GM18870 (cell line): Measurements from ENCODE around the gene COL23A1.

Experiments used
- ATAC-seq: cut with Tn5 transposase; IDR thresholded peaks from one replicate; pipeline ENCODE4 v1.9.1; 2021; ENCODE audit warnings: moderate library complexity; ENCODE audit not compliant: unreplicated experiment

COL23A1 gene

DNA sequence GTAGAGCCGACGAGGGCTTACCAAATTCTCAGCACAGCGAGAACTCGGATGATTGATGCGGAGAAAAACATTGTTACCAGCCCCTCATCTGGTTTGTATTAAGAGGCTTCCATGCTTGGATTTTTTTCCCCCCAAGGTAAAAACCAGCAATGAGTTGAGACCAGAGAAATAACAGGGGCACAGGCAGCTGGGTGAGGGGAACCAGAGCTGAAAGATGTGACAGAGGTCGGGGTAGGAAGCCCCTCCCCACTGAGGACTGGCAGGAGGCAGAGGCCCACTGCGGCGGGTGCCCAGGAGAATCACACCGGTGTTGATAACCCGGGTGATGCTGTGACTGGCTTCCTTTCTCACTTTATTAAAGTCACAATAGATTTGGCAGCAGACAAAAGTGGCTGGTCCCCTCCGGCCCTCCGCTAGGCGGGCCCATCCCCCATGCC, 241.1 kb downstream of the COL23A1 start:
- ATAC-seq: no peak

DNA sequence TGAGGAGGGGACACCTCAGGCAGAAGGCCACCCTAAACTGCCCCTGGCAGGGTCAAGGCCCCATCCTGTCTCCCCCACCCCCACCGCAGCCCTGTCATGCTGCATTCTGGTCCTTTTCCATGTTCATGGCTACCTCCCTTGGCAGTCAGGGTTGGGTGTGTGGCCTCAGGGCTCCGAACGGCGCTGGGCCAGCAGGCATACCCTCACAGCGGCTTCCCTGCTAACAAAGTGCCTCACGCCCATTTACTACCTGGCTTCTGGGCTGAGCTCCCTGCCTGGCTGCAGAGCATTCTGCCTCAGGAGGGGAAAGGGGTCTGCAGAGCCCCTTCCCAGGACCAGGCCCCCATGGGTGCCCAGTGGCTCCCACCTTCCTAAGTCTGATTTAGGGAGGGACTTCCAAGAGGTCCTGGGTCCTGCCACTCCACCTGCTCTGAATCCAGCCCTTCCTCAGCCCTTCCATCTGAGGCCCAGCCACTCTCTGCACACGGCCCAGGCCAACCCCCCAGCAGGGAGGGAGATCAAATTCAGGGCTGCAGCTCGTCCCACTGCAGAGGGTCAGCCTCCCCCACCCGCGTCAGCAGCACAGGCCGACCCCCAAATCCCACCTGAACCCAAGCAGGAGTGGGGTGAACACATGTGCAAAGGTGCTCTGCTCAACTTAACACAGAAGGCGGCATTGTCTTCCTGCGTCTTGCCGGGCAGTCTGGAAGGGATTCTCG, 241.7 kb downstream of the COL23A1 start:
- ATAC-seq: no peak

DNA sequence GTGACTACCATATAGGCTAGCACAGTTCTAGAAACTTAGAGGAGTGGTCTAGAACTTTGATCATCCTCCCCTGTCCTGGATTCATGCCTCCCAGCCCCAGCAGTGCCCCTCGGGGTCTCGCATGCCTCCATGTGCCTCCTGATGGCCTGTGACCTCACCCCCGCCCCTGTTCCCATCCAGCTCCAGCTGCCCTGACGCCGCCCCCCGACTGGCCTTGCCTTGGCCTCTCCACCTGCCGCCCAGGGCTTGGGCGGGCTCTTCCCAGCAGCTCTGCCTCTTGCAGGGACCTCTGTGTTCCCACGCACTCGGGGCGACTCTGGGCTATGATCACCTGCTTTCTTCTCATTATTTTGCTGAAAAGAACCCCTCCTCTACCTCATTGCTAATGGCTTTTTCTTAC, 242.2 kb downstream of the COL23A1 start:
- ATAC-seq: no peak

DNA sequence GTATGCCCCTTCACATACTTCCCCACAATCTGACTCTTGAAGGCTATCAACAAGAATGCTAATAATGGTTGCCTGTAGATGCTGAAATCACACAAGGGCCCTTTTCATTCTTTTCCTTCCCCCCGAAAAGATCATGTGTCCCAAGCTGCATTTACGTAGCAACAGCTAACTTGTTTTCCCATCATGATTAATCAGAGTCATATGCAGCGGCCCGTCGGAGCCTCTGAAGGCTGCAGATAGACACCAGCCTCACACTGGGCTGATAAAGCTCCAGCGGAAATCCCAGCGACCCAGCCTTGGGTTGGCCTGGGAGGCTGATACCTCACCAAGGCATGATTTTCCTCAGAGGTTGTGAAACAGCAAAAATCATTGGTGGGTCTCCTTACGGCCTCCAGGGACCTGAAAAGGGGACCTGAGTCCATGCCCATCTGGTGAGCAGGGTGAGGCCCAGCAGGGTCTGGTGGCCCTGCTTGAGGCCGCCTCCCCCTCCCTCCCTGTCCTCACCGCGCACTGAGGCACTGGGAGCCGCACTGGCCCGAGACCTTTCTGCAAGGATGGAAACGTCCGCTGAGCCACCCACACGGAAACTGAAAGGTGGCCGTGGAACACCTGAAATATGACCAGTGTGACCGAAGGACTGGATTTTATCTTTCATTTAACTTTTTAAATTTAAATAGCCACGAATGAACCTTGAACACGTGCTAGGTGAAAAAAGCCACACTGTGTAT, 243.4 kb downstream of the COL23A1 start:
- ATAC-seq: no peak

DNA sequence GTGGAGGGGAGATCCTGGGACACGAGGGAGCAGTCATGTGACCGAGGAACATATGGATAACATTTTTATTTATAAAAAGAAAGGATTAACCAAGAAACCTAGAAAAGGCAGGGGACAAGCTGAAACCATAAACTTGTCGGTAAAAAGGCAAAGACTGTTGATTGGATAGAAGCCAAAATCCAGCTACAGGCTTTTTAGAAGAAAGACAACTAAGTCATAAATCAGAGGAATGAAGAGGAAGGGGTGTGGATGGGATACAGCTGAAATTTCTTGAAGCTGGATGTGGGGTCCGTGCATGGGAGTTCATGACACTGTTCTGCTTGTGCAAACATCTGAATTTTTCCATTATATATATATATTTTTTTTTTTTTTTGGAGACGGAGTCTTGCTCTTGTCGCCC, 246.9 kb downstream of the COL23A1 start:
- ATAC-seq: no peak

DNA sequence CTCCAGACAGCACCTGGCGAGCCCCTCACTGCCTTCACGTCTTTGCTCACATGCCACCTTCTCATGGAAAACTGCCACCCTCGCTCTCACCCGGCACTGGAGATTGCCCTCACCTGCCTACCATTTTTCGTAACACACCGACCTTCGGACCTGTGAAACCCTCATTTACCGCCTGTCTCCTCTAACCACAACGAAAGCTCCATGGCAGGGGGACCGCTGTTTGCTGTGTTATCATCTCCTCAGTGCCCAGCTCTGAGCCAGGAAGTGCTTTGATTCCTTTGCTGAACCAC, 248.4 kb downstream of the COL23A1 start:
- ATAC-seq: no peak

DNA sequence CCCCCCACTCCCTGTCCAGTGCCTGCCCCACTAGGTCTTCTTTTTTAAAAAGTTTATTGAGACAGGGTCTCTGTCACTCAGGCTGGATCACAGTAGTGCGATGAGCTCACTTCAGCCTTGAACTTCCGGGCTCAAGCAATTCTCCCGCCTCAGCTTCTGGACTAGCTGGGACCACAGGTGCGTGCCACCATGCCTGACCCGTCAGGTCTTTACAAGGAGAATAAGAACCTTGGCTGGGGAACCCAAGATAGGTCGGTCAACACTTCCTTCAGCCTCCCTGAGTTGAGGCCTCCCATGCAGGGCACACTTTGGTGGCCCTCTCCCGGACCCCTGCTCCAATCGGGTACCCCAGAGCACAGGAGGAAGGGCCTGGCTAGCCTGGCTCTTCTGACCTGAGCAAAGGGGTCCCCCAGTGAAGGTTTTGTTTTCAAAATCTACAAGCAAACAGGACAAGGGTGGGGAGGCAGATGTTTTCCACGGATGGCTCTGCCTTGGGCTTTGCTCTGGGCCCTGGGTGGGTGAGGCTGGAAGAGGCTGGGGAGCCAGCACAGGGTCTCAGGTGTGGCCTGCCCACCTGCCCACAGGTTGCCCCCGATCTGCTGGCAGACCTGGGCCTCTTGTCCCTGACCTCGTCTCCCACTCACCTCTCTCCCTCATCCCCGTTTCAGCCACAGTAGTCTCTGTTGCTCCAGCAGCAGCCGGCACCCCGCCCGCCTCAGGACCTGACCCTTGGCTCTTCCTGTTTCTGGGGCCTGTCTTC, 248.9 kb downstream of the COL23A1 start:
- ATAC-seq: no peak

DNA sequence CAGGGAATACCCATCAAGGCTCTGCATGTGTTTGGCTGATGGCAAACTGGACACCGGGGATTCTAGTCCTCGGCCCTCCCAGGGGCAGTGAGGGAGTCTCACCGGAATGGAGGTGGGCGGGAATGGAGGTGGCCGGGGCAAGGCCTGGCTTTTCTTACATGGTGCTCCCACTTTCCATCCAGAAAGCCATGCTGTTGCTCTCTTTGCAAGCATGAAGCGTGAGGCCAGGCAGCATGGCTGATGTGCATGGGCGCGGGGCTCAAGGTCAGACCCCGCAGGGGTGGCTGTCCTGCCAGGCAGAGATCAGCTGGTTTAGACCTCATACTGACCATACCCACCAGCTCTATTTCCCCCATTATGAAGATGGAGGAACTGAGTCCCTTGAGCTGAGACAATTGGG, 249.6 kb downstream of the COL23A1 start:
- no peak for ATAC-seq

DNA sequence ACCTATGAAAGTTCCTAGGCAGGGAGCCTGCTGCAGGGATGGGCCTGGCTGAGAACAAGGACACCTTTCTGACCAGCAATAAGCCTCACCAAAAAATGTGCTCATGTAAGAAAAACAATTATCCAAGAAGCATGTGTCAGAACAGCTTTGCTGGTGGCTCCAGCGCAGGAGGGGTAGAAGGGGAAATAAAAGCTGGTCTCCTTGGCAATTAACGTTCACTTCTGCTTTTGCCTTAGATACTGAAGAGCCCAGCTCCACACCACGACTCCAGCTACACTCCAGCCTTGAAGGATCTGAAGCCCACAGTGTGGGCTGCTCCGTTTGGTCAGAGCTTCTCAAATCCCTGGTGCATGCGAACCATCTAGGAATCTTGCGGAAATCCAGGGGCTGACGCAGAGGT, 250.0 kb downstream of the COL23A1 start:
- ATAC-seq: no peak

DNA sequence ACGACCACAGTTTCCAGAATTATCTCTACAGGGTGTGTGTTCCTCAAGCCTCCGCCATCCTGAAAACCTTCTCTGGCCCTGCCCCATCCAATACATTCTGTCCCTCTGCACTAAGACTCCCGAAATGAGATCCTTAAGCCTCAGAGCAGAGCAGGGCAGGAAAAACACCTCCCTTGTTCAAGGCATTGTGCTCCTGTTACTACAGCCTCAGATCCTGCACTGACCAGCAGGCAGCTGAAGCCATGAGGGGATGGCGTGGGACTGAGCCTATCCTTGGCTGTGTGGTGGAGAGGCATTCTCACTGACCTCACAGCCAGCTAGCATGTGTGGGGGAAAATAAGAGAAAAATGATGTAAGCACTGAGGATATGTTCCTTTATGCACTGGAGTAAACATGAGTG, 250.9 kb downstream of the COL23A1 start:
- no peak for ATAC-seq

DNA sequence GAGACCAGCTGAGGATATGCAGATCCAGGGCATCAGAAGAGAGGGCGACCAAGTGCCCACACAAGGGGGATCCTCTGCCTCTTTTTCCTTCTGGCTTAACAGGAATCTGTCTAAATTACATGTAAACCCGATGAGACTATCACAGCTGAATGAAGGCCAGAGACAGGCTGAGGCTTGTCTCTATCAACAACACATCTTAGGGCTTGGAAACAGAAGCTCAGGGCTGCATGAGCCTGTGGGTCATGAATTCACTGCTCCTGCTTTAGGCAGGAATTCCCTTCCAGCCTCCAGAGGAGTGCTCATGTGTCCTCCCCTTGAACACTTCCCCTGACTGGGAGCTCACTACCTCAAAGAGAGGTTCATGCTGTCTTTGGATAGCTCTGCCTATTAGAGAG, 251.4 kb downstream of the COL23A1 start:
- no peak for ATAC-seq

DNA sequence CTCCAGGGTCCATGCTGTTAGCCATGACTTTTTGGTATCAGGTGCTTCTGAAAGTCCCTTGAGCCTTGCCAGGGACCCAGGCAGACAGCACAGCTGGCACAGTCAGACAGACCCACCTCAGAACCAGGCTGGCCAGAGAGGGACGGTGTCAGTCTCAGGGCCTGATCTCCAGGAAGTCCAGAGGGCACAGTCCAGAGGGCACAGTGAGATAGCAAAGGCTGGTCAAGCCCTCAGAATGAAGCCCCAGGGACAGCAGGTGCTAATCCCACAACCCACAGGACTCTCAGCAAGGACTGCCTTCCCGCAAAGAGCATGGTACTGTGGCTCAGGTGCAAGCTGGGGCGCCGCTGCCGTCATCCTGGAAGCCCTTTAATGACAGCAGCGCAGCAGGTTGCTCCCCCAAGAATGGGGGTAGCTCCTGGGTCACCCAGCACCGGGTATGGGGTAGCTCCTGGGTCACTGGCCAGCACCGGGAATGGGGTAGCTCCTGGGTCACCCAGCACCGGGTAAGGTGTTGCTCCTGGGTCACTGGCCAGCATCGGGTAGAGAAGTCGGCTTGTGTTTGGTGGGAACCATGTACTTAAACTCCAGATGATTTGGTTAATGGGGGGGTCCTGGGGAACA, 252.0 kb downstream of the COL23A1 start:
- ATAC-seq: no peak

DNA sequence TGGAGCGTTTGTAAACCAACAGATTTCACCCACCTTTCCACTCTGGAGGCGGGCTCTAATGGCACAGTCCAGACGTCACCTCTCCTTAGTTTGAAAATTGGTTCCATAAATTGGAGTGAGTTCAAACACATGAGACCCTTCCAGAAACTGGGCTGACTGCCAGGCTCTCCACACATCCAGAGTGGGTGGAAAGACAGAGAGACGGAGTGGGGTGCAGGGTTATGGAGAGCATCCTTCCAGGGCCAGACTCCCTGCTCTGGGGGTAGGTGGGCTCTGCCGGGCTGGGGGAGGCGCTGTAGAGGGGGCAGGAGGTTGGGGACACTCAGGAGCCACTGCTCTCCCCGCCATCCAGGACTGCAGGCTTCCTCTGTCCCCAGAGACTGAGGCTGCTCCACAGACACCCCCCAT, 252.9 kb downstream of the COL23A1 start:
- ATAC-seq: no peak

DNA sequence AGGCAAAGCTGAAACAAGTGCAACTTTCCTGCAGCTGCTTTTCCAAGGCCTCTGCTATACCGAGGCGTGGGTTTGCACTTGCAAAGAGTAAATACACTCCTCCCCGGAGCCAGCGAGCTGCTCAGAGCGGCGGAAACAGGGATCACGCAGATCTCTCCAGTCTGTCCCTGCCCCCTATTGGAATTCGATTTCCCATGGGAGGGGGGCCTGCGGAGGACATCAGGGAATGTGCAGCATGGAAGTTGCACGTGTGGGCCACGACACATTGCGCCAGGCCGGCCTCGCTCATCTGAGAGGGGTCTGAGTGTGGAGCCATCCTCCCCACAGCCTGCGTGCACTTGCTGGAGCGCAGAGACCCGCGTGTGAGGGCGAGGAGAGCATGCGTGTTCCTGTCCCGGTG, 253.3 kb downstream of the COL23A1 start:
- no peak for ATAC-seq

DNA sequence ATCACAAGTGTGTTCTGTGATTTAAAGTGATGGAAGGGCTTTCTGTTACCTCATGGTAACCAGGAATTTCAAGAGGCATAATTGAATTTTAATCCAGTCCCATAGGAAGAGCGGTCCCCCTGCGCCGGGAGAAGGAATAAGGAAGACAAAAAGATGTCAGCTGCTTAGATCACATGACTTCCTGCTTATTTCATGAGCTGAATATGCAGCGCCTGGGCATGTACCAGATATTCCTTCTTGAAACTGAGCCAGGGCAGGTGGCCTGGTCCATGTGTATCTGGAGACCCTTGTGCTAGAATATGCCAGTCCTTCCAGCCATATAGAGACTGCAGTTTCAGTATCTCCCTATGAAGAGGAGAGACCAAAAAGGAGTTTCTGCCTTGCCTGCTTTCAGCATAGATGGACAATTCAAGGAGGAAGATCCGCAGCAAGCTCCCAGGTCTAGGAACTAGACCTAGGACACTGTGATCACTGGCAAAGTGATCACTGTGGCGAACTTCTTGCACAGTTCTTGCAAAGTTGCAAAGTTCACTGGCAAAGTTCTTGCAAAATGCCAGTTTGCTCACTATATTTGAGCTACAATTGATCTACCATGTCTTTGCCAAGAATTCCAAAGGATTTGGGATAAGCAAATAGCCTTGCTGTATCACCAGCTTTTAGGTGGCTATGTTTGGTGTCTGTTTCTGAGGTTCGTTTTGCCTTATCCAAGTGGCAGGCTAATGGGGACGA, 254.7 kb downstream of the COL23A1 start:
- no peak for ATAC-seq

DNA sequence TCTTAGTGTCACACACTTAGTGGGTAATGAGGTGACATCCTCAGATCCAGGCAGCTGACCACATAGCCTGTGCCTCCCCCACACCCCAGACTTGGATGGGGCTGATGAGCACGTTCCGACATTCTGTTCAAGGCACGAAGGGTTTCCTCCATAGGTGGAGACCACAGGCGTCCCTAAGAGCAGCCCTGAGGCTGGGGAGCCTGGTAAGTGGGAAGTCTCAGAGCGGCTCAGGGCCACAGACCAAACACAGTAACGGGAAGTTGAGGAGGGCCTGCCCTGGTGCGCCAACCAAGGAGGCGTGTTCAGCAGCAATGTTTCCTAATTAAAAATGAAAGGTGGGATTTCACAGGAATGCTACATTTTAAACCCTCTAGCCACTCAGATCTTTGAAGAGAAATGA, 255.3 kb downstream of the COL23A1 start:
- no peak for ATAC-seq

DNA sequence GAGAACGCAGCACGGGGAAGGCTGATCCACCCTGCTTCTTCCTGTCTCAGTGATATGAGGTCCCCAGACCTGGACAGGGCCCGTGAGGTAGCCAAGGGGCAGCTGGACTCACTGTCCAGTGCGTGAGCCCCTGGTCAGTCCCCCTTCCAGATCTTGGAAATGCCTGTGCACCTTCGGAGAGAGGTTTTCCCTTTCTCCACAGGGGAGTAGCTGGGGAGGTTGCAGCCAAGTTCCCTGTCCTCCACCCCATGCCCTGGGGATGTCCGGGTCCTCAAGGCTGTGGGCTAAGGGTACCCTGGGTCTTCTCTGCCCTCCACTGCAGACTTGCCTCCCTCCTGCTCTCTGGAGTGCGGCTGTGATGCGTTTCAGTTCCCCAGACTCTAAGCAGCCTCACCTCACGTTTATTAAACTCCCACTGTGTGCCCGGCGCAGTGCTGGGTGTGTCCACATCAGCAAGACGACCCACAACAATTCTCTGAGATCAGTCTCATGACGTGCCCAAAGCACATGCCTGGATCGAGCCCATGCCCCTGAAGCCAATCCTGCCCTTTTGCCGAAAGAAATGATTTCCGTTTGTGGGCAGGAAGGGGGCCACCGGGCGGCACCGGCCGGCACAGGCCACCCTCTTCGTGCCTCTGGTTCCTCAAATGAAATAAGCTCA, 256.2 kb downstream of the COL23A1 start:
- ATAC-seq: no peak

DNA sequence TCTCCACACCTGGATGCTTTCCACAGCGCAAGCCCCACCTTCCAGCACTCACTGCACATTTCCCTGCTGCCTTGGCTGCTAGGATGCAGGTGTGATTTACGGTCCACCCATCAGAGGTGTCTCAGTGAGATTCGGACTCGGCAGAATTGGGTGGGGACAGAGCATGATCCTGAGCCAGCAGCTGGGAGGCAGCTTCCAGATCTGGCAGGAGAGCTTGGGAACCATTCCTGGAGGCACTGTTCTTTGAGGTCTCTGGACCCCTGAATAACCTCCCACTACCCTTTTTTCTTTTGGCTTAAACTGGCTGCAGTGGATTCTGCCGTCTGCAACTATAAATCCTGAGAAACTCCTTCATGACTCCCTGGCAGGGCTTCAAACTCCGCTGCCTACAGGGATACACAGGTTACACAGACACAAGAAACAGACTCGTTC, 258.0 kb downstream of the COL23A1 start:
- ATAC-seq: no peak

DNA sequence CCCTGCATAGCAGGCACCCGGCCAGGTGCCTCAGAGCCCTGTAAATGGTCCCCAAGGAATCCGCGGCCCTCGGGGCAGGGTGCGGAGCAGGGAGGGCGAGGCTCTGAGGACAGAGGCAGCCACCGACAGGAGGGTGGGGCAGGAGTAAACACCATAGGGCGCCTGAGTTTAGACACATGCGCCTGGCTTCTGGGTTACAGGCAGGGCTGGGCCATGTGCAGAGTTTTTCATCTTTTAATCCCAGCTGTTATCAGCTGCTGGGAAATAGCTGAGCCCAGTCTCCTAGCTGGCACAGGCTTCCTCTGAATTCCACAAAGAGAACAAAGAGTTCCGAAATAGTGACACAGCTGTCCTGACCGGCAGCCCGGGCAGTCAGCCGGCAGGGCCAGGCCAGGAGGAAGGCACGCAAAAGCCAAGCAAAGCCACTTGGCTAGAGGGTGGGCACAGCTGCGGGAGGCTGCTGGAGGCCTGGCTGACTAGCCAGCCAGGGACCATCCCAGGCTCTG, 258.6 kb downstream of the COL23A1 start:
- ATAC-seq: no peak

DNA sequence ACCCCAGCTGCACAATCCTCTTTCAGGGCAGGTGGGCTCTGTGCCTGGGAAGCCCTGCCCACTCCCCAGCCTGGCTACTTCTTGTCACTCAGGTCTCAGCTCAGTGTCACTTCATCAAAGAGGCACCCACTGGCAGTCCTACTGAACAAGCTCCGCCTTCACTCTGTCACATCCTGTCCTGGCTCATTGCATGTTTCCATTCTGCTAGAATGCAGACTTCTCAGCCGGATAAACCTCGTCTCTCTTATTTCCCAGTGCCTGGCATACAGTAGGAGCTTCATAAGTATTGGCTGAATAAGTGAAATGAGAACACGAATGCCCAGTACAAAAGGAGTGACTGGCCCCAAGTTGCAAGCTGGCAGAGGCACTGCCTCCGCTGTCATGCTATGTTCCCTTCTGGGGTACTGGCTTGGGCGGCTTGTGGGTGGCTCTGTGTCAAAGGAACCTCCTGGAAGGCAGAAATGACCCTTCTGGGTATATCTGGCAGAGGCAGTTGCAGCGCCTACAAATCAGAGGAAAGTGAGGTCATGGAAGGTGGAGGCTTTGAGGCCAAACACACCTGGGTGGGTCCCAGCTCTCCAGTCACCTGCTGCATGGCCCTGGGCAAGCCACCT, 259.3 kb downstream of the COL23A1 start:
- no peak for ATAC-seq
